Hepatocyte (in vitro differentiated cells): Measurements from ENCODE around the gene HCN3.
"Not testable (repeated sequence)": the region's sequence is repeated elsewhere in the genome, so short reads cannot be mapped to it uniquely, and the experiment has no call there.

ENCODE experiments used
- EZH2 ChIP-seq: fragments of 200-600 bp; sonication (generic); IDR thresholded peaks from 2 replicates; pipeline ENCODE4 v1.6.1; 2016; ENCODE audit warnings: antibody characterized with exemption, mild to moderate bottlenecking, borderline replicate concordance
- EZH2phosphoT487 ChIP-seq: fragments of 200-600 bp; sonication (generic); IDR thresholded peaks from one replicate; pipeline ENCODE4 v1.6.1; 2018; ENCODE audit warnings: antibody characterized with exemption, mild to moderate bottlenecking, low read depth, moderate library complexity; ENCODE audit not compliant: unreplicated experiment, severe bottlenecking
- TF ChIP-seq, protein P1 (sequence below): fragments of 200-600 bp; sonication (generic); IDR thresholded peaks from 2 replicates; pipeline ENCODE4 v1.5.1; 2016; ENCODE audit warnings: antibody characterized with exemption, mild to moderate bottlenecking; ENCODE audit not compliant: poor library complexity

DNA sequence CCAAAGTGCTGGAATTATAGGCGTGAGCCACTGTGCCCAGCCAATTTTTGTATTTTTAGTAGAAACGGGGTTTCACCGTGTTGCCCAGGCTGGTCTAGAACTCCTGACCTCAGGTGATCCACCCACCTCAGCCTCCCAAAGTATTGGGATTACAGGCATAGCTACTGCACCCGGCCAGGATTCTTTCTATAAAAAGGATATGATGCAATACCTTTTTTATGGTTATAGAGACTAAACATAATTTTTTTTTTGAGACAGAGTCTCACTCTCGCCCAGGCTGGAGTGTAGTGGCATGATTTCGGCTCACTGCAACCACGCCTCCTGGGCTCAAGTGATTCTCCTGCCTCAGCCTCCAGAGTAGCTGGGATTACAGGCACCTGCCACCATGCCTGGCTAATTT is 51.6 kb downstream of the HCN3 start:
- TF ChIP-seq, protein P1, sequence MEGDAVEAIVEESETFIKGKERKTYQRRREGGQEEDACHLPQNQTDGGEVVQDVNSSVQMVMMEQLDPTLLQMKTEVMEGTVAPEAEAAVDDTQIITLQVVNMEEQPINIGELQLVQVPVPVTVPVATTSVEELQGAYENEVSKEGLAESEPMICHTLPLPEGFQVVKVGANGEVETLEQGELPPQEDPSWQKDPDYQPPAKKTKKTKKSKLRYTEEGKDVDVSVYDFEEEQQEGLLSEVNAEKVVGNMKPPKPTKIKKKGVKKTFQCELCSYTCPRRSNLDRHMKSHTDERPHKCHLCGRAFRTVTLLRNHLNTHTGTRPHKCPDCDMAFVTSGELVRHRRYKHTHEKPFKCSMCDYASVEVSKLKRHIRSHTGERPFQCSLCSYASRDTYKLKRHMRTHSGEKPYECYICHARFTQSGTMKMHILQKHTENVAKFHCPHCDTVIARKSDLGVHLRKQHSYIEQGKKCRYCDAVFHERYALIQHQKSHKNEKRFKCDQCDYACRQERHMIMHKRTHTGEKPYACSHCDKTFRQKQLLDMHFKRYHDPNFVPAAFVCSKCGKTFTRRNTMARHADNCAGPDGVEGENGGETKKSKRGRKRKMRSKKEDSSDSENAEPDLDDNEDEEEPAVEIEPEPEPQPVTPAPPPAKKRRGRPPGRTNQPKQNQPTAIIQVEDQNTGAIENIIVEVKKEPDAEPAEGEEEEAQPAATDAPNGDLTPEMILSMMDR, result not testable (repeated sequence)
- not testable (repeated sequence) for TF ChIP-seq EZH2phosphoT487, EZH2
